Measurements from ENCODE around the gene MYADML2. TPM values are rescaled to one million over a fixed set of nuclear protein-coding genes. Genes with fewer than 3 reads are reported as not detected.

MYADML2 gene
- total RNA-seq, 1 donor from 2014 or later = 0.69 TPM

- no peak for TF ChIP-seq CTCF (IDR thresholded peaks at IDR 0.05; ENCODE audit: partially characterized antibody, unreplicated experiment)
- no peak overlapping the region for H3K27ac Mint-ChIP-seq (ENCODE audit: unreplicated experiment)
- H3K4me1 Mint-ChIP-seq (ENCODE audit: low read depth, unreplicated experiment) = no peaks in the 10 kb centered on the region
- peaks cover 4% of the 10 kb centered on the region for H3K9me3 Mint-ChIP-seq (ENCODE audit: unreplicated experiment)
- no peak overlapping the region for H3K4me3 Mint-ChIP-seq (ENCODE audit: unreplicated experiment)
- no peaks in the 10 kb centered on the region for H3K36me3 Mint-ChIP-seq (ENCODE audit: unreplicated experiment)
- H3K27me3 Mint-ChIP-seq (ENCODE audit: unreplicated experiment) = peaks cover 5% of the 10 kb centered on the region
- DNase-seq = no peak
These were observed 42.2 kb downstream of the MYADML2 start for GRCh38 chr17:81904600-81905423.

- Mint-ChIP-seq H3K36me3 (ENCODE audit: unreplicated experiment) (no peaks in the 10 kb centered on the region), H3K4me3 (ENCODE audit: unreplicated experiment) (no peak overlapping the region), H3K27me3 (ENCODE audit: unreplicated experiment) (peaks cover 5% of the 10 kb centered on the region), H3K4me1 (ENCODE audit: low read depth, unreplicated experiment) (no peaks in the 10 kb centered on the region), H3K9me3 (ENCODE audit: unreplicated experiment) (peaks cover 4% of the 10 kb centered on the region), H3K27ac (ENCODE audit: unreplicated experiment) (no peak overlapping the region)
- no peak for DNase-seq
- no peak for TF ChIP-seq CTCF (IDR thresholded peaks at IDR 0.05; ENCODE audit: partially characterized antibody, unreplicated experiment)
These were observed 43.0 kb downstream of the MYADML2 start for GRCh38 chr17:81903896-81904599.

GRCh38 chr17:81903415-81903831 is 43.6 kb downstream of the MYADML2 start:
- Mint-ChIP-seq H3K4me3 (ENCODE audit: unreplicated experiment) (no peak overlapping the region), H3K9me3 (ENCODE audit: unreplicated experiment) (peaks cover 4% of the 10 kb centered on the region), H3K36me3 (ENCODE audit: unreplicated experiment) (no peaks in the 10 kb centered on the region), H3K27me3 (ENCODE audit: unreplicated experiment) (peaks cover 5% of the 10 kb centered on the region), H3K27ac (ENCODE audit: unreplicated experiment) (no peak overlapping the region), H3K4me1 (ENCODE audit: low read depth, unreplicated experiment) (no peaks in the 10 kb centered on the region)
- no peak for DNase-seq
- no peak for TF ChIP-seq CTCF (IDR thresholded peaks at IDR 0.05; ENCODE audit: partially characterized antibody, unreplicated experiment)

GRCh38 chr17:81902653-81903414 is 44.2 kb downstream of the MYADML2 start:
- Mint-ChIP-seq H3K27ac (ENCODE audit: unreplicated experiment) (no peak overlapping the region), H3K4me1 (ENCODE audit: low read depth, unreplicated experiment) (no peaks in the 10 kb centered on the region), H3K27me3 (ENCODE audit: unreplicated experiment) (peaks cover 5% of the 10 kb centered on the region), H3K9me3 (ENCODE audit: unreplicated experiment) (peaks cover 4% of the 10 kb centered on the region), H3K4me3 (ENCODE audit: unreplicated experiment) (no peak overlapping the region), H3K36me3 (ENCODE audit: unreplicated experiment) (no peaks in the 10 kb centered on the region)
- no peak for DNase-seq
- TF ChIP-seq CTCF (IDR thresholded peaks at IDR 0.05; ENCODE audit: partially characterized antibody, unreplicated experiment) = no peak

All from glutamatergic neuron (in vitro differentiated cells).